PC-3 (cell line): ENCODE results near the gene RIC8B. TPM values are rescaled to one million over a fixed set of nuclear protein-coding genes. Genes with fewer than 3 reads are reported as not detected.

Experiments used
- ATAC-seq: fragments of 200-7000 bp; cut with Tn5 transposase; 2 replicates; pipeline ENCODE4 v1.9.1; 2020; ENCODE audit warnings: mild to moderate bottlenecking, moderate library complexity
- BruUV-seq: library from RNA; stranded (reverse); fragments of 400-500 nt; replicated peaks from 2 replicates; lab custom pipeline; 2021; lab: Mats Ljungman, UMichigan
- CTCF ChIA-PET: fragments of 300-600 bp; sonication (Branson Sonifier 250); formaldehyde crosslinking; loops from one replicate; lab custom pipeline; 2022; ENCODE audit warnings: antibody characterized with exemption; lab: Charles Lee
- POLR2A ChIA-PET: fragments of 300-600 bp; sonication (Branson Sonifier 250); formaldehyde crosslinking; loops from one replicate; lab custom pipeline; 2022; ENCODE audit warnings: antibody characterized with exemption; ENCODE audit not compliant: unreplicated experiment; lab: Charles Lee
- DNase-seq: peaks from one replicate; pipeline ENCODE4 v3.0.0-alpha.2; 2015
- H2AFZ ChIP-seq: fragments of 300-600 bp; sonication (generic); 2 replicates; pipeline ENCODE4 v1.6.0; 2016; ENCODE audit warnings: antibody characterized with exemption, low read length
- H3F3A ChIP-seq: fragments of 300-600 bp; sonication (generic); one replicate; pipeline ENCODE4 v1.6.0; 2017; ENCODE audit warnings: antibody characterized with exemption, low read length, control low read depth, mild to moderate bottlenecking; ENCODE audit not compliant: unreplicated experiment
- H3K27ac ChIP-seq: fragments of 300-600 bp; sonication (generic); 2 replicates; pipeline ENCODE4 v1.5.1; 2016; ENCODE audit warnings: mild to moderate bottlenecking, low read length
- H3K27me3 ChIP-seq: fragments of 300-600 bp; sonication (generic); 2 replicates; pipeline ENCODE4 v1.6.1; 2016; ENCODE audit warnings: low read length, mixed read lengths
- H3K36me3 ChIP-seq: fragments of 300-600 bp; sonication (generic); 2 replicates; pipeline ENCODE4 v1.6.1; 2016; ENCODE audit warnings: low read depth, mixed run types, low read length, mixed read lengths
- H3K4me1 ChIP-seq: fragments of 300-600 bp; sonication (generic); 2 replicates; pipeline ENCODE4 v1.5.1; 2016; ENCODE audit warnings: low read length; ENCODE audit not compliant: insufficient read depth
- H3K4me2 ChIP-seq: fragments of 300-600 bp; sonication (generic); 2 replicates; pipeline ENCODE4 v1.6.0; 2016; ENCODE audit warnings: low read length
- H3K4me3 ChIP-seq: fragments of 300-600 bp; sonication (generic); 2 replicates; pipeline ENCODE4 v1.5.1; 2016; ENCODE audit warnings: mild to moderate bottlenecking, low read length, mixed read lengths
- H3K79me2 ChIP-seq: fragments of 300-600 bp; sonication (generic); 2 replicates; pipeline ENCODE4 v1.6.1; 2017; ENCODE audit warnings: low read length, mixed read lengths
- H3K9ac ChIP-seq: fragments of 300-600 bp; sonication (generic); 2 replicates; pipeline ENCODE4 v1.6.0; 2016; ENCODE audit warnings: mild to moderate bottlenecking, low read length
- H3K9me2 ChIP-seq: fragments of 300-600 bp; sonication (generic); replicated peaks from 2 replicates; pipeline ENCODE4 v1.6.1; 2016; ENCODE audit warnings: mixed run types, low read length, mixed read lengths
- H3K9me3 ChIP-seq: fragments of 300-600 bp; sonication (generic); 2 replicates; pipeline ENCODE4 v1.6.1; 2016; ENCODE audit warnings: low read length, mixed read lengths
- H4K20me1 ChIP-seq: fragments of 300-600 bp; sonication (generic); 2 replicates; pipeline ENCODE4 v1.6.1; 2016; ENCODE audit warnings: low read length, mixed read lengths
- CTCF ChIP-seq: fragments of 300-600 bp; sonication (generic); conservative IDR thresholded peaks from 2 replicates; pipeline ENCODE4 v1.5.1; 2017; ENCODE audit warnings: antibody characterized with exemption, low read depth, mild to moderate bottlenecking, low read length
- EZH2 ChIP-seq: fragments of 300-600 bp; sonication (generic); IDR thresholded peaks from one replicate; pipeline ENCODE4 v1.6.1; 2017; ENCODE audit warnings: antibody characterized with exemption, mild to moderate bottlenecking, low read length; ENCODE audit not compliant: unreplicated experiment
- EZH2phosphoT487 ChIP-seq: fragments of 300-600 bp; sonication (generic); IDR thresholded peaks from 2 replicates; pipeline ENCODE4 v1.6.1; 2018; ENCODE audit warnings: mild to moderate bottlenecking, antibody characterized with exemption, low read length, borderline replicate concordance
- intact Hi-C: fragments of 100-400 bp; cut with micrococcal nuclease; formaldehyde crosslinking; loops from 2 replicates; pipeline ENCODE4 v1.9.0; 2023
- total RNA-seq: library from RNA; depleted of rRNA; stranded (reverse); fragments of >200 nt; gene quantifications from 2 replicates; pipeline ENCODE4 v1.2.3, GENCODE V29; 2014

Gene RIC8B
- total RNA-seq, 1 experiment from 2014 or later: 8.6 TPM

GRCh38 chr12:106839333-106839732 is 64.9 kb downstream of the RIC8B start:
- Histone ChIP-seq H3K9me3 (no peaks in the 10 kb centered on the region), H3K36me3 (peaks cover 9% of the 10 kb centered on the region; the same call in 1 of the 2 replicates), H3K4me3 (no peak overlapping the region), H3K27me3 (no peaks in the 10 kb centered on the region), H3K4me1 (peaks cover 16% of the 10 kb centered on the region; the same call in 1 of the 2 replicates), H3F3A (no peaks in the 10 kb centered on the region), H3K9me2 (no peaks in the 10 kb centered on the region), H3K4me2 (no peak overlapping the region), H3K9ac (no peak overlapping the region), H2AFZ (no peak overlapping the region), H3K27ac (no peak overlapping the region), H4K20me1 (no peaks in the 10 kb centered on the region), H3K79me2 (no peaks in the 10 kb centered on the region)
- TF ChIP-seq CTCF: no peak
- no peak for TF ChIP-seq EZH2
- TF ChIP-seq EZH2phosphoT487: no peak
- ATAC-seq (no peak), DNase-seq (no peak)
- BruUV-seq: no TSS peak
- ChIA-PET CTCF (no interaction called here), POLR2A (no interaction called here)
- intact Hi-C loops: no loop called here

DNA sequence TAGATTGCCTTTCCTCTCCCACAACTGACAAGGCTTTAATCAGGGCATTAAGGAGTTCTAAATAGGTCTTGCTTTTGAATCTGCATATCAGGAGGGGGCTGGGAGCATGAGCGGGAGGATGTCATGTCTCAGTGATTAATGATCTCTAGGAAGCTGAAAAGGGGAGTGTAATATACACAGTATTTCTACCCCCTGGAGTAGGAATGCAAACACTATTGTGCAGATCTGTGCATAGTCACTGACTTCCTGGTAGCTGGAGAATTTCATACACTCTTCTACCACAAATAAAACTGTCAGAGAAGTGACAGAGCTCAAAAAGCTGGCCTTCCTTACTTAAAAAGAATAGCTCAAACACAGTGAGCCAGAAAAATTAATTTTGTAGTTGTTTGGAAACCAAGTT is 65.8 kb downstream of the RIC8B start:
- Histone ChIP-seq H3K4me2 (no peak overlapping the region; the same call in 1 of the 2 replicates), H3K9me2 (no peaks in the 10 kb centered on the region), H3K4me3 (no peak overlapping the region), H2AFZ (no peak overlapping the region), H4K20me1 (no peaks in the 10 kb centered on the region), H3K79me2 (no peaks in the 10 kb centered on the region), H3K4me1 (peaks cover 16% of the 10 kb centered on the region; the same call in 1 of the 2 replicates), H3F3A (no peaks in the 10 kb centered on the region), H3K9me3 (no peaks in the 10 kb centered on the region), H3K27ac (no peak overlapping the region), H3K27me3 (no peaks in the 10 kb centered on the region), H3K9ac (no peak overlapping the region), H3K36me3 (peaks cover 11% of the 10 kb centered on the region; the same call in 1 of the 2 replicates)
- intact Hi-C loops: loop anchor here (2.0 to 10.0 kb wide), 3 partner anchors 65 to 385 kb away; partner anchors contain the start of gene RIC8B
- TF ChIP-seq EZH2: no peak
- TF ChIP-seq CTCF: no peak
- TF ChIP-seq EZH2phosphoT487: no peak
- BruUV-seq: no TSS peak
- POLR2A ChIA-PET: interaction anchor here (0.6 kb wide), 1 partner anchor 22 kb away, joined by 3 read pairs; no protein-coding TSS in a partner anchor
- ATAC-seq (peak; percentile 93), DNase-seq (peak; percentile 50)
- CTCF ChIA-PET: interaction anchor here (0.7 kb wide), 1 partner anchor 25 kb away, joined by 3 read pairs; no protein-coding TSS in a partner anchor
